NB4 (cell line): ENCODE results near the gene RRP12.

ENCODE experiments used
- DNase-seq: peaks from one replicate; pipeline ENCODE4 v3.0.0; 2010; ENCODE audit warnings: low read depth
- H3K4me3 ChIP-seq: one replicate; pipeline ENCODE4 v1.5.1; 2011; ENCODE audit warnings: mild to moderate bottlenecking, low read depth, low read length, moderate library complexity
- MYC ChIP-seq: IDR thresholded peaks from 2 replicates; pipeline ENCODE4 v1.6.1; 2011; ENCODE audit warnings: low read depth, low read length
- POLR2A ChIP-seq: IDR thresholded peaks from 2 replicates; pipeline ENCODE4 v1.6.1; 2011; ENCODE audit warnings: mild to moderate bottlenecking; ENCODE audit not compliant: insufficient read length; ENCODE audit errors: extremely low read depth
- TF ChIP-seq, protein P1 (sequence below): IDR thresholded peaks from one replicate; pipeline ENCODE4 v1.5.1; 2012; ENCODE audit warnings: low read depth, low read length
- TF ChIP-seq, protein P2 (sequence below): IDR thresholded peaks from 2 replicates; pipeline ENCODE4 v1.6.1; 2011; ENCODE audit warnings: low read depth, low read length

The RRP12 gene

DNA sequence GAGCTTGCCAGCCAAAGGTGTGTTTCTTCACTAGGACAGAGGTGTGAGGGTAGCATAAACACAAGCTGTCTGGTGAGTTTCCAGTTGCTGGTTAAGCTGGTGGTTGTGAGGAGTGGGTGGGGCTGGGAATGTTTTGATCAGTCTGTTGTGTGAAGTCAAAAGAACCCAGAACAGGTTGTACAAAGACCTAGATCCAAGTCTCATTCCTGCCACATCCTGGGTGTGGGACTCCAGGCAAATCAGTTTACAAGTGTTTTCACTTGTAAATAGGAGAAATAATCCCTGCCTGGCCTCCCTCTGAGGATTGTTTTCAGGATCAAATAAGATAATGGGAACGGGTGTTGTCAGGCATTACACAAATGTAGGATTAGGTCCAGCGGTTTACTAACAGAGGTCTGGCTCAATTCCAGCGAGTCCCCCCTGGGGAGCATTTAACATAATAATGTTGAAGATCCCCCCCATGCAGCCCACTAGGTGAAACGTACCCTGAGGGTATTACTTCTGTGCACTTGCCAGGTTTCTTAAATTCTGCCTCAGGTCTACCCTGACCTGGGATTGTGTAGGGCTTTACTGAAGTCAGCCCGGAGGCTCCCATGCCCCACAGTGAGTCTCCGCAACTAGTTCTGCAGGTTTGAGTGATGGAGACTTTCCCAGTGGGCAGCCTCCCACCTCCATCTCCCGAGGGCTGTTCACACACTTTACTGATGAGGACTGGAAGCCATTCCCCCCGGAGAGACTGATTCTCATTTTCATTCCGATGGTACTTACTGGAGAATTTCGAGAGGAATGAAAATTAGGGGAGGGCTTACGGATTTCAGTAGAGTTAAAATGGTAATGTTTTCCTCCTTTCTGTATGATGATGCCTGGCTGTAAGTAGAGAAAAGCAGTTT lies 64.0 kb downstream of the RRP12 start:
- H3K4me3 ChIP-seq, result no peak overlapping the region
- DNase-seq, result no peak
- TF ChIP-seq POLR2A (no peak), MYC (no peak)
- TF ChIP-seq, protein P1, sequence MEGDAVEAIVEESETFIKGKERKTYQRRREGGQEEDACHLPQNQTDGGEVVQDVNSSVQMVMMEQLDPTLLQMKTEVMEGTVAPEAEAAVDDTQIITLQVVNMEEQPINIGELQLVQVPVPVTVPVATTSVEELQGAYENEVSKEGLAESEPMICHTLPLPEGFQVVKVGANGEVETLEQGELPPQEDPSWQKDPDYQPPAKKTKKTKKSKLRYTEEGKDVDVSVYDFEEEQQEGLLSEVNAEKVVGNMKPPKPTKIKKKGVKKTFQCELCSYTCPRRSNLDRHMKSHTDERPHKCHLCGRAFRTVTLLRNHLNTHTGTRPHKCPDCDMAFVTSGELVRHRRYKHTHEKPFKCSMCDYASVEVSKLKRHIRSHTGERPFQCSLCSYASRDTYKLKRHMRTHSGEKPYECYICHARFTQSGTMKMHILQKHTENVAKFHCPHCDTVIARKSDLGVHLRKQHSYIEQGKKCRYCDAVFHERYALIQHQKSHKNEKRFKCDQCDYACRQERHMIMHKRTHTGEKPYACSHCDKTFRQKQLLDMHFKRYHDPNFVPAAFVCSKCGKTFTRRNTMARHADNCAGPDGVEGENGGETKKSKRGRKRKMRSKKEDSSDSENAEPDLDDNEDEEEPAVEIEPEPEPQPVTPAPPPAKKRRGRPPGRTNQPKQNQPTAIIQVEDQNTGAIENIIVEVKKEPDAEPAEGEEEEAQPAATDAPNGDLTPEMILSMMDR, result no peak
- TF ChIP-seq, protein P2, sequence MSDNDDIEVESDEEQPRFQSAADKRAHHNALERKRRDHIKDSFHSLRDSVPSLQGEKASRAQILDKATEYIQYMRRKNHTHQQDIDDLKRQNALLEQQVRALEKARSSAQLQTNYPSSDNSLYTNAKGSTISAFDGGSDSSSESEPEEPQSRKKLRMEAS, result no peak

DNA sequence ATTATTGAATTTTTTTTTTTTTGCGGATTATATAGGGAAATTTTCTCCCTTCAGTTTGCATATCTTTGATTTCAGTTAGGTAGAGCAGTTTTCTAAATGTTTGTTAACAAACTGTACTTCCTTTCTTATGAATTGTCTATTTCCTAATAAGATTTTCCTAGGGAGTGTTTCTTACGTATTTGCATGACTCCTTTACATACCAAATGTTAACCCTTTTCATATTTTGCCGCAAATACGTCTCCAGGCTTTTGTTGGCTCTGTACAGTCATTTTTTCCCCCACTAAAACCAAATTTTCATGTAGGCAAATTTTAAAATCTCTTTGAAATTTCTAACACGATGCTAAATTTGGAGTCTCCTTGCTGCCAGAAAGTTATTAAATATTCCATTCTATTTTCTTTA lies 64.7 kb downstream of the RRP12 start:
- TF ChIP-seq MYC, result no peak
- no peak for TF ChIP-seq POLR2A
- TF ChIP-seq, protein P1, result no peak
- TF ChIP-seq, protein P2, result no peak
- H3K4me3 ChIP-seq, result no peak overlapping the region
- DNase-seq, result no peak

DNA sequence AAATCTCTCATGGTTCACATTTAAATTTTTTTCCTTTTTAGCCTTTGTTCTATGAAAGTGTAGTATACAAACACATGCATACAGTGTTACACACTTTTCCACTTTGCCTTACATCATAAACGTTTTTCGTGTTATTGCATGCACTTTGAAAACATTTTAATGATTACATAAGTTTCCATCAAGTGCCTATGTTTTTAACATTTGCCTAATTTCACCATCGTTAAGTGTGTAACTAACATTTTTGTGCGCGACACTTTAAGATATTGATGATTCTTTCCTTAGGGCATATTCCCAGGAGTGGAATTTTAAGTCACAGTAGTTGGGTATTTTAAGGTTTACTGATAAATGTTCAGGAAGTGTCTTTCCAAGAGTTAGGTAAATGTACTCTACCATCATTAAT lies 65.1 kb downstream of the RRP12 start:
- no peak for TF ChIP-seq POLR2A
- TF ChIP-seq, protein P1, result no peak
- TF ChIP-seq, protein P2, result no peak

DNA sequence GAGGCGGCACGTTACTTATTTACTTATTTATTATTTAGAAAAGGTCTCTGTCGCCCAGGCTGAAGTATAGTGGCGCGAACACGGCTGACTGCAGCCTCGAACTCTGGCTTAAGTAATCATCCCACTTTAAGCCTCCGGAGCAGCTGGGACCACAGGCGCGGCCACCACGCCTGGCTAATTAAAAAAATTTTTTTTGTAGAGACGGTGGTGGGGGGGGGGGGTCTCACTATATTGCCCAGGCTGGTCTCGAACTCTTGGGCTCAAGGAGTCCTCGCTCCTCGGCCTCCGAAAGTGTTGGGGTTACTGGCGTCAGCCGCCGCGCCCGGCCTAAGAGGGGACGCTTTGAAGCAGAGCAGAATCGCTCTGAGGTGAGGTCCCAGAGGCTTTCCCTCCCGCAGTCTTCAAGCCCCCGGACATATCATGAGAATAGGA lies 65.9 kb downstream of the RRP12 start:
- peak overlapping the region; percentile 47 for H3K4me3 ChIP-seq
- DNase-seq, result no peak
- TF ChIP-seq, protein P2, result no peak
- TF ChIP-seq POLR2A (no peak), MYC (no peak)
- TF ChIP-seq, protein P1, result no peak

More for the DNA sequence above, 65.1 kb downstream of the RRP12 start:
- no peak overlapping the region for H3K4me3 ChIP-seq
- DNase-seq, result no peak

DNA sequence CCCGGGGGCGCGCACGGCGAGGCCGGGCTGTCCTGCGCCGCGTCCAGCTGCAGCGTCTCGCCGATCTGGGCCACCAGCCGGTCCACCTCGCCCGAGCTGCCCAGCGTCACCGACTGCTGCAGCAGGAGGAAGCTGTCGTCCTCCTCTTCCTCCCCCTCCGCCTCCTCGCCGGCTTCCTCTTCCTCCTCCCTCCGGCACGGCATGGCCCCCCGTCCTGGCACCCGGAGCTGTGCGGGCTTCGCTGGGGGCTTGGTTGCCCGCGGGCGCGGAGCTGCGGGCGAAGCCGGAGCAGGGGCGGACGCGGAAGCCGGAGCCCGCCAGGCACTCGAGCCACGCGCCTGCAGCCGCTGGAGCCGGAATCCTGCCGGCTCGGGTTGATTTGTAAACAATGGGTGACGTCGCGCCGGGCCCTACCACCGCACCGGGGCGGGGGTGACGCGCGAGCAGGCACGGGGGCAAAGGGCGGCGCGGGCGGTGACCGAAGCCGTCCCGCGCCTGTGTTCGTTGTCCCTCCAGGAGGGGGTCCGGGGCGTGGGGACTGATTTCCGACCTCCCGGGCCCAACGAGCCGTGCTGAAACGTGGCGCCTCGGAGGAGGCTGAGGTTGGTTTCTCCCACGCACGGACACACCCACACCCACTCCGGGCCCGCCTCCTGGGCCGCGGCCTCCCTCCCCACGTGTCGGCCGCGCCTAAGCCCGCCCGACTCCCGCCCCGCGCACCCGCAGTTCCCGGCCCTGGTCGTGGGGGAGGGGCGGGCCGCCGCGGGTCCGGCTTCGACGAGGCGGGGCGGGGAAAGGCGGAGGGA lies 66.6 kb downstream of the RRP12 start, which contains the start of gene FRAT2:
TSS of gene FRAT2 (minus strand) at position 360 of the 806 bp plus-strand sequence. CDS start at position 203, 157 bp downstream.
- DNase-seq, result peak; percentile 95
- TF ChIP-seq, protein P1, result no peak
- TF ChIP-seq MYC, result peak; percentile 82; the same call in 1 of the 2 replicates
- TF ChIP-seq POLR2A, result peak; percentile 80
- TF ChIP-seq, protein P2, result peak; percentile 82
- H3K4me3 ChIP-seq, result peak within 1 kb of the TSS; percentile 89
